Tibial nerve (tissue), 4 donors: ENCODE data around the gene EFCAB12.

Source experiments
- EP300 ChIP-seq, 2 donors: sonication (generic); formaldehyde crosslinking; IDR thresholded peaks; one replicate each; pipeline ENCODE4 v1.6.1; 2017; ENCODE audit warnings: antibody characterized with exemption in 2 of 2, mild to moderate bottlenecking in 1 of 2
- POLR2A ChIP-seq, 2 donors: fragments of 450-650 bp; IDR thresholded peaks; one replicate each; pipeline ENCODE4 v1.6.1; 2017; ENCODE audit warnings: antibody characterized with exemption in 2 of 2, mild to moderate bottlenecking in 2 of 2, moderate library complexity in 2 of 2
- TF ChIP-seq, protein P1 (sequence below), 5 experiments: fragments of 200-600 bp in 3 of 5; fragments of 450-650 bp in 2 of 5; sonication (generic) in 3 of 5; IDR thresholded peaks; one replicate each; pipeline ENCODE4 v1.5.1; 2016 to 2019; ENCODE audit warnings: antibody characterized with exemption in 5 of 5, mild to moderate bottlenecking in 3 of 5, moderate library complexity in 2 of 5

GRCh38 chr3:129473769-129474152 lies 45.3 kb upstream of the EFCAB12 start:
- TF ChIP-seq POLR2A (IDR thresholded peaks at IDR 0.05) (no peak), EP300 (IDR thresholded peaks at IDR 0.05) (no peak)
- TF ChIP-seq, protein P1, sequence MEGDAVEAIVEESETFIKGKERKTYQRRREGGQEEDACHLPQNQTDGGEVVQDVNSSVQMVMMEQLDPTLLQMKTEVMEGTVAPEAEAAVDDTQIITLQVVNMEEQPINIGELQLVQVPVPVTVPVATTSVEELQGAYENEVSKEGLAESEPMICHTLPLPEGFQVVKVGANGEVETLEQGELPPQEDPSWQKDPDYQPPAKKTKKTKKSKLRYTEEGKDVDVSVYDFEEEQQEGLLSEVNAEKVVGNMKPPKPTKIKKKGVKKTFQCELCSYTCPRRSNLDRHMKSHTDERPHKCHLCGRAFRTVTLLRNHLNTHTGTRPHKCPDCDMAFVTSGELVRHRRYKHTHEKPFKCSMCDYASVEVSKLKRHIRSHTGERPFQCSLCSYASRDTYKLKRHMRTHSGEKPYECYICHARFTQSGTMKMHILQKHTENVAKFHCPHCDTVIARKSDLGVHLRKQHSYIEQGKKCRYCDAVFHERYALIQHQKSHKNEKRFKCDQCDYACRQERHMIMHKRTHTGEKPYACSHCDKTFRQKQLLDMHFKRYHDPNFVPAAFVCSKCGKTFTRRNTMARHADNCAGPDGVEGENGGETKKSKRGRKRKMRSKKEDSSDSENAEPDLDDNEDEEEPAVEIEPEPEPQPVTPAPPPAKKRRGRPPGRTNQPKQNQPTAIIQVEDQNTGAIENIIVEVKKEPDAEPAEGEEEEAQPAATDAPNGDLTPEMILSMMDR (IDR thresholded peaks at IDR 0.05): no peak
